CD4-positive, alpha-beta T cell treated with Interleukin-17A for 1 hour (primary cell): ENCODE data around the gene ACKR2.

Experiments used
- DNase-seq: peaks from one replicate; pipeline ENCODE4 v3.0.0-alpha.2; 2020

Gene ACKR2

DNA sequence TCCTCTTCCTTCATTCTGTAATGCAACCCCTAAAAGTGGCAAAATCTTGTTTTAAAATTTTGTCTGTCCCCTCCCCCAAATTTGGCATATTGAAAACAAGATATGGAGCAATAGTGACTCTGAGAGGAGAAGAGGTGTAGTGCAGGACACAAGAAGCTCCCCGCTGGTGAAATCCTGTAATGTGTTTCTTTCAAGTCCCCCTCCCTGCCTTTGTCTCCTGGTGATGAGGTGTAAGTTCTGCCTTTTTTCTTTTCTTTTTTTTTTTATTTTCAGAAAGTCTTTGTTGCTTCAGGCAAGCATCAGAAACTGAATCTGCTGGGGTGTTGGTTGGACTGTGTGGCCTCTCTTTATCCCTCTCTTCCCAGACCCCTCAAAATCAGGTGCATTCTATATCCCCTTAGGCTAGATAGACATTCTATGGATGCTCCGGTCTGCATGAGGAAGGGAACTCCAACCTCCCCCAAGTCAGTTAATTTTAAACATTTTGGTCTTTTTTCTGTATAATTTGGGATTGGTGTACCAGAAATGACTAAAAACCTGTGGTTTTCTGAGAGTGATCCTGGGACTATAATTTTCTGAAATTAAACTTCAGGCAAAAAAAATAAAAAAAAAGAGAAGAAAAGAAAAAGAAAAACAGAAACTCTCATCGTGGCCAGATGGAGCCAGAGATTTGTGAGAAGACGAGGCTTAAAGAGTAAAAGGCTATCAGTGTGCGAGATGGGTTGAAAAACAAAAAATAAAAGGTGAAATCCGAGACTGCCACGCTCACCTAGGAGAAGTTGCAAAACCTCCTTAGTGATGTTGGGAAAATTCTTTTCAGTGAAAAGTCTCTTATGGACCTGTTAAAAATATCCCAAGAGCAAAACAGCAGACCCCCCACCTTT is 21.4 kb downstream of the ACKR2 start:
- DNase-seq: peak; percentile 7

DNA sequence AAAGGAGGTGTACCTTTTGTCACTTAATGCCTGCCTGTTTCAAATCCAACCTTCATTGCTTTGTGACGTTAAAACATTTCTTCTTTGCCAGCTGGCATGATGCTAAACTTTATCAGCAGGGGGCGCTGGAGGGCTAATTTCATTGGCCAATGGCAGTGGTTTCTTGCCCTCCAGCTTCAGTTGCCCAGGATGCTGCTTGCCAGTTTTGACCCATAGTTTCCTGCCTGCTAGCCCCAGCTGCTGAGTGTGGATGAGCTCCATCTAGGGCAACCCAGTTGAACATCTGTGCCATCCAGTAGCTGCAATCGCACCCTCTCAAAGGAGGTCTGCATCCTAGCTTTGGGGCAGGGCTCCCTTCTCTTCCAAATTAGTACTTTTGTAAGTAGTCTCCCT is 22.1 kb downstream of the ACKR2 start:
- DNase-seq: peak; percentile 82

DNA sequence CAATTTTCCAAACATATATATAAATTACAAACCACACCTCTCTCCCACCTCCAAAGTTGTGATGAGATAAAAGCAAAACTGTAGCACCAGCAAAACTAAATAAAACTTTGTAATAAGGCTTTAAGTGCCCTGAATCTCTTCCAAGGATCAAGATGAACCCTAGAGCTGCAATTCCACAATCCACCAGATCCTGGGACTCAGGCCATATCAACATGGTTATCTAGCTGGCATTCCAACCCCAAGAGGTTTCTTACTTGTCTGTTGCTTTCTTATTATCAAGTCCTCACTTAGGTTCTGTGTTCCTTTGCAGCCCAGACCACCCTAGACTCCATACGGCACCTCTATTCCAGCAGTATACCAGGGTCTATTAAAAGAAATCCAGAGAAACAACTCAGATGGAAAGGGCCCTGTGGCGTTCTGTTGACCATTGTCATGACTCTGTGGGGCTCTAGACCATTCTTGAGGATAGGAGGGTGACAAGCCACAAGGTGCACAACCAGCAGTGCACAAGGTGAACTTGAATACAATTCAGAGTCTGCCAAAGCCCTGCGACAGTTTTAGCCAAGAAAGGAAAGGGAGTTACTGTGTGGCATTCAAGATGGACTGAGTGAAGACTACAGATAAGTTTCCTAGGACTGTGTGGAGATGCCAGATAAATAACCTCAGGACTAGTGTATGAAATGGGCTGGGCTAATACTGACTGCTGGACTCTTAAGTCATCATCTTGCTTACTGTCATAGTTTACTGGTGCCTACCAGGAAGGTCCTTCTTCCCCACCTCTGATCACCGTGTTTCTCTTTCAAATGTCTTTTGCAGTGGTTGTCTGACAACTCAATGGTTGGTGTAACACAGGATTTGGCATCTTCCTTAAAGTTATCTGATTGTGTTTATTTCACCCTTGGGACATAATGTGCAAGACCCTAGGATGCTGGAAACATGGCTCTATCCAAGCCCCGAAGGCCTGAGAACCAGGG is 27.2 kb downstream of the ACKR2 start:
- DNase-seq: no peak

DNA sequence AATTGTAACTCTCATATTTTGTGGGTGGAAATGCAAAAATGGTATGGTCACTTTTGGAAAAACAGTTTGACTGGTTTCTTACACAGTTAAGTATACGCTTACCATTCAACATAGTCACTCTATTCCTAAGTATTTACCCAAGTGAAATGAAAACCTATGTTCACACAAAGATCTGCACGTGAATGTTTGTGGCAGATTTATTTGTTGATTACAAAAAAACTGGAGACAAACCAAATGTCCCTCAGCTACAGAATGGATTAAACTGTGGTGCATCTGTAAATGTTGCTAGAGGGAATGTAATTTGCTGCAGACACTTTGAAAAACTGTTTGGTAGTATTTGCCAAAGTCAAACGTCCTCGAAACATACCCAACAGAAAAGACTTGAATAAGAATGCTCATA is 29.3 kb downstream of the ACKR2 start:
- DNase-seq: no peak

DNA sequence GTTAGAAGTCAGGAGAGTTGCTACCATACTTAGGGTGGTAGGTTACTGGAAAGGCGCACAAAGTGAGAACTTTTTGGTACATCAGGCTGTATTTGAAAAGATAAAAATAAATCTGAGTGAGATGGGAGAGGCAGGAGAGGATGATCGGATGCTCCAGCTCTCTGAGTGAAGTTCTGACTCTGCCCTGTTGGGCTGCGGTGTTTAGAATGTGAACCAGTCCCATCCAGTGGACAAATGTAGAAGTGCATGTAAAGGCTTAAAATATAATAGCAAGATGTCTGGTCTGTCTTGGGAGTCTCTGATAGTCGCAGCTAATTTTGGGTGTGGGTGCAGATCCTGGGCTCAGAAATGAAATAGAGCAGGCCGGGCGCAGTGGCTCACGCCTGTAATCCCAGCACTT is 30.4 kb downstream of the ACKR2 start:
- DNase-seq: peak; percentile 60

DNA sequence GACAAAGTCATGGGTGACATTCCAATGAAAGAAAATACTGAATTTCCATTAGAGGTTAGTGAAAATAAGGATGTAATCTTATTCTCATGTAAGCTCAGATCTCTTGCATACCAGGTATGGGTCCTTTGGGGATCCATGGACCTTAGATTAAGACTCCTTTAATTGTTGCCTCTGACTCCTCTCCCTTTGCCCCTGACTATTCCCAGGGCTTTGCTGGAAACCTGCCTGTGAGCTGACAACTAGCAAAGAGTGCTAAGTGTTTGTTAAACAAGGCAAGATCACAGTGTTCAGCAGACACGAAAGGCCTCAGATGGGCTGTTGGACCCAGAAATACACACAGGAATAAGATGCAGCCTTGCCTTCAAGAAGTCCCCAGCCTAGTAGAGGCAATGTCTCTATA is 32.1 kb downstream of the ACKR2 start:
- DNase-seq: no peak

DNA sequence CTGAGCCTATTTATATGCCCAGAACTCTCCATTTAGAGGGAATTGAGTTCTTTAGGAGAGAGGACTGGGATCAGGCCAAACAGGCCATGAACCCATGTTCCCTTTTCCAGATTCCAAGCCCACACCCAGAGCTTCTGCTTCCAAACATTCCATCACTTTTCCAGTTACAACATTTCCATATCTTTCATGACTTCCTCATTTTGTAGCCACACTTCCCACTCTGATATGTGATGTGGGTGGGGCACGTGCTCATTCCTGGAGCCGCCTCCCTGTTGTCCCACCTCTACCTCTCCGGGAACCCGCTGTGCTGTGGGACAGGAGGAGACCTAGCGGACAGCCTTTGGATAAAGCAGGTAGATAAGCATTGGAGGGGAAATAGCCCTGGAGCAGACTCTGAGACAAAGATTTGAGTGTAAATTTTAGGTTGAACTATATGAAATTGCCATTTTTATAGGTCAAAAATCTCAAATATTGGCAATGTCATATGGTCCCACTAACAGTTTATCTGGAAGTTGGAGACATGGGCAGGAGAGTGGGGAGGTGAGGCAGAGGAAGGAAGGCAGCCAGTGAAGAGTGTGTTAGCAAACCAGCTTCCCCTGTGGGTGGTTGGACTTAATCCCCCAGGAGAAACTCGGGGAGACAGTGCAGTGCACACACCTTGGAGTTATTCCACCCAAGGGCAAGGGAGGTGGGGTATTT is 34.6 kb downstream of the ACKR2 start:
- no peak for DNase-seq

DNA sequence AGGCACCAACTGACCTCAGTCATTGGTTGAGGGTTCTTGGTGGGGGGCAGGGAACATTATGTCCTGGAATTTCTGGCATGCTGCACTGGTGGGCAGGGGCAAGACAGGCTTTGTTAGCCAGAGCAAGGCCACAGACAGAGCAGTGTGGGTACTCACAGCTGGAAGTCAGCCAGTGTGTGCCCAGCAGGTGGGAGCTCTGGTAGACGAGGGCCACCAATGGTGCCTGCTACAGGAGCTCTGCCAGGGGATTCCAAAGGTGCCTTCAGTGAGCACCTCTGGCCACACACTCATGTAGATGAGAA is 35.1 kb downstream of the ACKR2 start:
- DNase-seq: no peak

DNA sequence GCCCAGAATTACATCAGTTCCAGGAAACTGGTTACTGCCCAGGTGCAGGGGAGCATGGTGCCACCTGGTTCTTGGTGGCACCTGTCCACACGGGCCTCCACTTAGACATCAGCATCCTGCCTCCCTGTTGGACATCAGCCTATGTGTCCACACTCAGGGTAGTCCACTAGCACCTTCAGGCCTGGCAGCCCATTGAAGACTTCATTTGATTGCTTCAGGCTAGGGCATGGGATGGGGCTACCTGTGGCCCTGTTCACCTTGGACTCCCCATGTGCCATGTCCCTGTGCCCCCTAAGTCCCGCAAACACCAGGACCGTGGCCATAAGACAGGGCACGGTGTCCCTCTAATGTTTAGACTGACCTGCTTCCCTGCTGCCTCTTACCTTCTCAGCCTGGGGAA is 35.6 kb downstream of the ACKR2 start:
- DNase-seq: no peak

DNA sequence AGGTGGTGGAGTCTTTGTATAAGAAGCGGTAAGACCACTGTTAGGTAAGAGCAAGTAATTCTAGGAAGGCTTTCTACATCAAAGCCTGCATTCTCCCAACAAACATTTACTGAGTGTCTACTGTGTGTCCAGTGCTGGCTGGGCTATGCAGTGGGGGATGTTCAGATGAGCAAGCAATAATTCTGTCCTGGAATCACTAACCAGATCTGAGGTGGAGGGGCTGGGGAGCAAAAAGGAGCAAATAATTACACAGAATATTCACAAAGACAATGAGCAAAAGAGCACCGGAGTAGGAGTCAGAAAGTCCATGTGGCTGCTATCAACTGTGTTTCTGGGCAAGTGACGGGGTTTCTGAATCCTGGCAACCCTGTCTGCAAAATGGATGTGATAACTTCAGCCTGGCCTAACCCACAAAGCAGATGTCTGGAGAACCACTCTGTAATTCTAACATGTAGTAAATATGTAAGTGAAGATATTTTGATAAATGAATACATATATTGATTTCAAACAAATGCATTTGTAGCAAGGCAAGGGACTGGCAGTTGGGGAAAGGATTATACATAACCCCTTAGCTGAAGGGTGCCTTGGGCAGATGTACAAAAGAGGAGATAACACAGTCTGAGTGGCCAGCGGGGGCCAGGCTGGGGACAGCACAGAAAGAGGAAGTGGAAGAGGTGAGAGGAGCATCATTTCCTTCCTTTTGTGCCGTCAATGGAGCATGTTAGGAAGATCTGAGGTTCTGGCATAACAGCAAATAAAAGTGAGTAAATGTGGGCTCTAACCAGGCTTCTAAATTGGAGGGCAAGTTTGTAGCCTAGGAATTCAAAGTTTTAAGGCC is 37.7 kb downstream of the ACKR2 start:
- DNase-seq: peak; percentile 12

DNA sequence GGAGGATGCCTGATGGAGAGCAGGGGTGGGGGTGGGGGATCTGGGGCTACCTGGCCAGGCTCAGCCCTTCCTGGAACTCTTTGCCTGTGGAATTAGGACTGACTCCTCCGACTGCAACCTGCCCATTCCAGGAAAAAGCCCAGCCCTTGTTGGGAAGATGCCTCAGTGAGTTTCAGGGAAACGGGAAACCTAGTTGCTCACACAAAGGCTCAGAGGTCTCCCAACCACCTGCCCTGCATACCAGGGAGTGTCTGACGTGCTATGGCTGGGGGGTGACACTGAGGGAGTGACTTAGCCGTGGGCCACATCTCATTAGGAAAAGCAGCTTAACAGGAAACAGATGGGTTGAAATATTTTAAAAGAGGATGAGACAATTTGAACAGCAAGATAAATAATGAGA is 38.5 kb downstream of the ACKR2 start:
- no peak for DNase-seq

DNA sequence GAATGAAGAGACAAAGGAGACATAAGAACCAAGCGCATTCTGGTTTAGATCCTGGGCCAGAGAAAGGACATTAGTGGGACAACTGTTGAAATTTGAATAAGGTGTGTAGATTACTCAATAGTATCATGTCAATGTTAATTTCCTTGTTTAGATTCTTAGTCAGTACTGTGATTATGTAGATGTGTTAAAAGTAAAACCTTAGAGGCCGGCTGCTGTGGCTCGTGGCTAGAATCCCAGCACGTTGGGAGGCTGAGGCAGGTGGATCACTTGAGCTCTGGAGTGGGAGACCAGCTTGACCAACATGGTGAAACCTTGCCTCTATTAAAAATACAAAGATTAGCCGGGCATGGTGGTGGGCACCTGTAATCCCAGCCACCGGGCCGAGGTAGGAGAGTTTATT is 39.8 kb downstream of the ACKR2 start:
- no peak for DNase-seq

DNA sequence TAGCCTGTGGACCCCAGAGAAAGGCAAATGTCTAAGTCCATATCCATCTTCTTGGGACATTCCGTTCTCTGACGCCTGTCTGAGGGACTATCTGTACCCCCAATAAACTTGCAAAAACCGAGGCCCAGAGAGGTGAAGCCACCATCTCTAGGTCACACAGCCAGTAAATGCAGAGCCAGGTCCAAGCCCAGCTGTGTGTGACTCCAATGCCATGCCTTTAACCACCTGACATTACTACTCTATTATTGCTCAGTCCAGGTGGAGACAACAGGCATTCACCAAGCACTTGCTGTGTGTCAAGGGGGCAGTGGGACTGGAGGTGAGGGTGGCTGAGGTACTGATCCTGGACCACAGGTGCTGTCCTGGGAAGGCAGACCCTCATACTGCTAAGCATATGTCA is 41.0 kb downstream of the ACKR2 start:
- DNase-seq: no peak

DNA sequence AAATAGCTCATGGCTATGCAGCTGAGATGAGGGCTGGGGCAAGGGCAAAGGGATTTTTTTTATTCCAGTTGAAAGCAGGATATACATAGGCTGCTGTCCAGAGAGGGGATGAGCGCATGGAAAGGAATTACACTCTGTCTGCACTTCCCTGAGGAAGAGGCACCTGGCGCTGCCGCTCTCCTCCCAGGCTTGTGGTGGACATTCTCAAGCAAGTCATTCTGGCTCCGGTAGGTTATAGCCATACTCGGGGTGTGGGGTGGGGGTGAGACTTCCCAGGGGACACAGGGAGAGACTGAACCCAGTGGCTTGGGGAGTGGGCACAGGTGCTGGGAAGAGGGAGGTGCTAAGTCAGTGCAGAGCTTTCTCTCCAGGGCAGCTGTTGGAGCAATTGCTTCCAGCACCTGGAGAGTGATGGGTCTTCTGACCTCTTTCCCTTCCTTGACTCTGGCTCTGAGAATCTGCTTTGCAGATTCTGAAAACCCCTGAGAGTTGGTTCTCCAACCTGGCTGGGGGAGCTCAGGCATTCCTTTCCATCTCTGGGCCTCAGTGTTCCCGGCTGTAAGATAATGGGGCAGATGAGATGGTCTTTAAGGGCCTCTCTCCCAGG is 42.1 kb downstream of the ACKR2 start:
- DNase-seq: no peak

DNA sequence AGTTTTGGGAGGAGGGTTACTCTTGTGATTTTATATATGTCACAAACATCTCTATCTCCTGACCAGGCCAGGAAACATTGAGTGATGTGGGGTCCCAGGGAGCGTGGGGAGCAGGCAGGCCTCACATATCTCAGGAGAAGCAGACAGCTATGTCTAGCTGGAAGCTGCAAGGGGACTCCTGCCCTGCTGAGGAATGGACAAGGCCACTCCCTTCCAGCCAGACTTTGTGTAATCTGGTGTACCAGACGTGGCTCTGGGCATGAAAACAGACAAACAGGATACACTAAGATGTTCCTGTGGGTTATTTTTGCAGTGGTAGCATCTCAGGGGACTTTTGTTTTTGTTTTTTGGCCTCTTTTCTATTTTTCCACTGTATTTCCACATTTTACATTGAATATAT is 43.2 kb downstream of the ACKR2 start:
- DNase-seq: no peak

DNA sequence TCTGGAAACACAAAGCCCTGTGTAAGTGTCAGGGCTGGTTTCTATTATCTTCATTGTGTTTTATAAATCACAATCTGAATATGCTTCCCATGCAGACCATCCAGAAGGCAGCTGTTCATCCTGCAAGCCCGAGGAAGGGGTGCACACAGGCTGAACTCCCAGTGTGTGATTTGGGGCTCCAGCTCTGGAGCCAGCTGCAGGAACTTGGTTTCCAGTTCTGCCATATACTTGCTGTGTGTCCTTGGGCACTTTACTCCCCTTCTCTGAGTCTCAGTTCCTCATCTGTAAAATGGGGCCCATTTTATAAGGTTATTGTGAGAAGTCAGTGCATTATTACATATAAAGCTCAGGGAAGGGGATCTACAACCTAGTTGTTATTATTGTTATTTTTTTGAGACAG is 43.8 kb downstream of the ACKR2 start:
- DNase-seq: no peak

DNA sequence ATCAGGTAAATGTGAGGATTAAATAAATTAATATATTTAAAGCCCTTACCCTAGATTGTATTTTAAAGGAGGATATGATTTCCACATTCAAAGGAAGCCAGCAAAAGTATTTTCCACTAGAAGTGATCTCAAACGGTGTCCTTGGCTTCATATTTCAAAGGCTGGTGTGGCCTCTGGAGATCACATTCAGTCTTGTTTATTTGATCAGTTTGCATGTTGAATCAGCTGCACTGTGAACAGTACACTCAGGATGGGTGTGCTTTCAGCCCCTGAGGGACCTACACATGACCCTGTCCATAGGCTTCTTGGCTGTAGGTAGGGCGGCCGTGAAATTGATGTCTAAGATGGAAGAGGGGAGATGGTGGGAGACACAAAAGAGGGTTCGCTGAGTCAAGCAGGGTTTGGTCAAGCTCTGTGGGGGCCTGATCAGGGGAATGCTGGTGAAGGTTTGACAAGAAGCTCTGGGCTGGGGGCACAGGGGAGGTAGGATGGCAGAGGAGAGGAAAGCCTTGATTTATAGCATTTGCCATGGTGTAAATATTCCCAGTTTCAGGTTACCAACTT is 44.6 kb downstream of the ACKR2 start:
- DNase-seq: no peak

DNA sequence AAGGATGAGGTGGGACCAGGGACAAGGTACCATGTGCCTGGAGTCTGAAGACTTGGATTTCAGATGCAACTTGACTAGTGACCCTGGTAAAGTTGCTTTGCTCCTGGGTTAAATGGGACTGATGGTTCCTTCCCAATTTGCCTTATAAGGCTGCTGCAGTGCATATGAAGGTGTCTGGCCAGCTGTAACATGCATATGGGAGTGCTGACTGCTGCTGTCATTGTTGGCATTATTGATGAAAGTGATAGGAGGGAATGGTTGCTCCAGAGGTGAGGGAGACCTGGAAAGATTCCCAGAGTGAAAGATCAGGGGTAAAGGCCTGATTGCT is 45.9 kb downstream of the ACKR2 start:
- no peak for DNase-seq

DNA sequence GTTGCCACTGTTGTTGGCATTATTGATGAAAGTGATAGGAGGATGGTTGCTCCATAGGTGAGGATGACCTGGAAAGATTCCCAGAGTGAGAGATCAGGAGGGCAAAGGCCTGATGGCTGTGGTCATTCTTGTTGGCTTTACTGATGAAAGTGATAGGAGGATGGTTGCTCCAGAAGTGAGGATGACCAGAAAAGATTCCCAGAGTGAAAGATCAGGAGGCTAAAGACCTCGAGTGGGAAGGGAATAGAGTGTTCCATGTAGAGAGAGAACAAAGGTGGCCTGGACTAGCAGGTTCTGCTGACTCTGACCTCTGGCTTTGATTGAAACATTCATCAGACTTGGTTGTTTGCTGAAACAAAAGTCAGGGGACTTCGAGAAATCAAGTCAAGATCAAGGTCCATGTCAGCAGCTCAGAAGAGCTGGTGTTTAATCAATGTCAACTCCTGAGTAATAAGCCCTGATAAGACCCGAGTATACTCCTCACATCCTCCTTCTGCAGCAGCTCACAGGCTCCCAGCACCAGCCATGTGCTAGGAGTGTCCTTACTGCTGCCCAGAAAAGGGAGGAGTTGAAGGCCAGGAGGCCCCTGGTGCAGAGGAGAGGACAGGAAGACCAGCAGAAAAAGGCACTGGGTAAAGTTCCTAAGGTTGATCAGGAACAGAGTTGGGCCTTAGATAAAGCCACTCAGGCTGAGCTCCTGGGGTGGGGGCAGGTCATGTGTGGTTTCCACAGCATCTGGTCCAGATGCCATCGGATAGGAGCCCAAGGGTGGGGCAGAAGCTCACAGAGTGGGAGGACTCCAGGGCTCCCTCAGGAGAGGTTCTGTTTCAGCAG is 46.5 kb downstream of the ACKR2 start:
- no peak for DNase-seq

DNA sequence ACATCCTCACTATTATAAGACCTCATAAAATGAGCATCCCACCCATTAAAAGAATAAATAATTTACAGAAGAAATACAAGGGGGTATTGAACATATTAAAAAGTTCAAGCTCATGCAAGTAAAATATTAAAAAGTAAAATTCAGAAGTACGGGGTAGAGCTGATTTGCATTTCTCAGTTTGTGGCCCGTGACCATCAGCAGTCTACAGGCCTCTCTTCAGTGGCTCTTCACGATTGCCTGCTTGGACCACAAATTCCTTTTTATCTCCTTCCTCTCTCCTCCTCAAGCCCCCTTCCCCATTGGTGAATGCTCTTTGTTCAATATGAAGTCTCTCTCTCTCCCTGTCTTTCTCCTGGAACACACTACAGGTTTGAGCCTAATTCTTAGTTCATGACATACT is 47.3 kb downstream of the ACKR2 start:
- no peak for DNase-seq

DNA sequence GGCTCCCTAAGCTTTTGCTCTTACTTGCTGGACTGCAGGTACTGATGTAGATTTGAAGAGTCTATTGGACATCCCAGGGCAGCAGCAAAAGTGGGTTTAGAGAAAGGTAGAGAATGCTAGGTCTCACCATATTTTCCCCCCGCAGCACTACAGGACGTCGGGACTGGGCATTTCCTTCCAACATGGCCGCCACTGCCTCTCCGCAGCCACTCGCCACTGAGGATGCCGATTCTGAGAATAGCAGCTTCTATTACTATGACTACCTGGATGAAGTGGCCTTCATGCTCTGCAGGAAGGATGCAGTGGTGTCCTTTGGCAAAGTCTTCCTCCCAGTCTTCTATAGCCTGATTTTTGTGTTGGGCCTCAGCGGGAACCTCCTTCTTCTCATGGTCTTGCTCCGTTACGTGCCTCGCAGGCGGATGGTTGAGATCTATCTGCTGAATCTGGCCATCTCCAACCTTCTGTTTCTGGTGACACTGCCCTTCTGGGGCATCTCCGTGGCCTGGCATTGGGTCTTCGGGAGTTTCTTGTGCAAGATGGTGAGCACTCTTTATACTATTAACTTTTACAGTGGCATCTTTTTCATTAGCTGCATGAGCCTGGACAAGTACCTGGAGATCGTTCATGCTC is 55.2 kb downstream of the ACKR2 start:
- DNase-seq: no peak
